AG09309 (cell line): ENCODE data around the gene RAB1B.
A peak's percentile ranks its signal among the peaks of the same experiment; 100 is the strongest.

Source experiments
- DNase-seq: peaks from one replicate; pipeline ENCODE4 v3.0.0-alpha.2; 2010; ENCODE audit warnings: low read depth
- H3K4me3 ChIP-seq: 2 replicates; pipeline ENCODE4 v1.5.1; 2011; ENCODE audit warnings: mild to moderate bottlenecking, low read depth, low read length, moderate library complexity; ENCODE audit not compliant: control insufficient read depth
- TF ChIP-seq, protein P1 (sequence below): IDR thresholded peaks from 2 replicates; pipeline ENCODE4 v1.5.1; 2011; ENCODE audit warnings: mild to moderate bottlenecking, low read depth, low read length, inconsistent platforms; ENCODE audit not compliant: insufficient read depth, control insufficient read depth; ENCODE audit errors: missing control alignments

Gene RAB1B

GRCh38 chr11:66314561-66315497 lies 46.4 kb downstream of the RAB1B start:
- H3K4me3 ChIP-seq = peak overlapping the region; percentile 74
- no peak for DNase-seq
- TF ChIP-seq, protein P1, sequence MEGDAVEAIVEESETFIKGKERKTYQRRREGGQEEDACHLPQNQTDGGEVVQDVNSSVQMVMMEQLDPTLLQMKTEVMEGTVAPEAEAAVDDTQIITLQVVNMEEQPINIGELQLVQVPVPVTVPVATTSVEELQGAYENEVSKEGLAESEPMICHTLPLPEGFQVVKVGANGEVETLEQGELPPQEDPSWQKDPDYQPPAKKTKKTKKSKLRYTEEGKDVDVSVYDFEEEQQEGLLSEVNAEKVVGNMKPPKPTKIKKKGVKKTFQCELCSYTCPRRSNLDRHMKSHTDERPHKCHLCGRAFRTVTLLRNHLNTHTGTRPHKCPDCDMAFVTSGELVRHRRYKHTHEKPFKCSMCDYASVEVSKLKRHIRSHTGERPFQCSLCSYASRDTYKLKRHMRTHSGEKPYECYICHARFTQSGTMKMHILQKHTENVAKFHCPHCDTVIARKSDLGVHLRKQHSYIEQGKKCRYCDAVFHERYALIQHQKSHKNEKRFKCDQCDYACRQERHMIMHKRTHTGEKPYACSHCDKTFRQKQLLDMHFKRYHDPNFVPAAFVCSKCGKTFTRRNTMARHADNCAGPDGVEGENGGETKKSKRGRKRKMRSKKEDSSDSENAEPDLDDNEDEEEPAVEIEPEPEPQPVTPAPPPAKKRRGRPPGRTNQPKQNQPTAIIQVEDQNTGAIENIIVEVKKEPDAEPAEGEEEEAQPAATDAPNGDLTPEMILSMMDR = no peak

GRCh38 chr11:66315498-66315885 lies 47.1 kb downstream of the RAB1B start:
- TF ChIP-seq, protein P1 = no peak
- peak overlapping the region; percentile 74 for H3K4me3 ChIP-seq
- no peak for DNase-seq

GRCh38 chr11:66315921-66316811 lies 47.7 kb downstream of the RAB1B start:
- no peak for DNase-seq
- H3K4me3 ChIP-seq = peak overlapping the region; percentile 74
- TF ChIP-seq, protein P1 = no peak

GRCh38 chr11:66316849-66317251 lies 48.4 kb downstream of the RAB1B start, which contains the start of gene CD248:
TSS of gene CD248 (minus strand) at chr11:66317044. CDS start at chr11:66317027, 17 bp downstream.
- peak within 1 kb of the TSS; percentile 74 for H3K4me3 ChIP-seq
- DNase-seq = no peak
- TF ChIP-seq, protein P1 = no peak

DNA sequence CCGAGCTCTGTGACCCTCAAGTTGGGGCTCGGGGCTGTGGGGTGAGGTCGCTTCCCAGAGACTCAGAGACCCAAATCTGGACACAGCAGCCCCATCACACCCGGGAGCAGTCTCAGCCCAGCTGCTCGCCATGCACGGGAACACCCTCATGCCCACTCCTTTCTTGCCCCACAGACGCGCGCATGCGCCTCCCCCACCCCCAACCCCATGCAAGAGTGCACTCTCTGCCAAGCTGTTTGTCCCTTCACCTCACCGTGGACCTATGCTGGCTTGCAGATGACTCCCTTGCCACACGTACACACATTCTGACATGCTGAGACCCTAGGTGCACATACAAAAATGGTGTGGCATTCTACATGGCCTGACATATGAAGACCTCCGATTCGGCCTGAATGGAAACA lies 48.9 kb downstream of the RAB1B start:
- TF ChIP-seq, protein P1 = no peak
- no peak for DNase-seq
- peak overlapping the region; percentile 30 for H3K4me3 ChIP-seq
